OCI-LY3 (cell line): ENCODE data around the gene ELF1.

Source experiments
- H2AFZ ChIP-seq: fragments of 200-600, 300-600 bp; shearing (Covaris generic); 2 replicates; pipeline ENCODE4 v1.6.0; 2014; ENCODE audit warnings: antibody characterized with exemption, low read depth, low read length
- H3K27ac ChIP-seq: fragments of 200-600, 300-600 bp; sonication (generic); 2 replicates; pipeline ENCODE4 v1.5.1; 2014; ENCODE audit warnings: mild to moderate bottlenecking, low read length, moderate library complexity, mixed read lengths
- H3K27me3 ChIP-seq: fragments of 200-600, 300-600 bp; sonication (generic); 2 replicates; pipeline ENCODE4 v1.6.1; 2014; ENCODE audit warnings: low read depth, low read length, mixed read lengths
- H3K36me3 ChIP-seq: fragments of 200-600, 300-600 bp; sonication (generic); replicated peaks from 2 replicates; pipeline ENCODE3; 2014; ENCODE audit warnings: low read depth, low read length, mixed read lengths
- H3K4me1 ChIP-seq: fragments of 300-600, 200-600 bp; sonication (generic); 2 replicates; pipeline ENCODE4 v1.6.1; 2014; ENCODE audit warnings: low read length, mixed read lengths
- H3K4me2 ChIP-seq: fragments of 200-600, 300-600 bp; sonication (generic); 2 replicates; pipeline ENCODE4 v1.6.1; 2014; ENCODE audit warnings: low read length, mixed read lengths
- H3K4me3 ChIP-seq: fragments of 300-600, 200-600 bp; sonication (generic); 2 replicates; pipeline ENCODE4 v1.5.1; 2014; ENCODE audit warnings: antibody characterized with exemption, mild to moderate bottlenecking, low read length, moderate library complexity
- H3K79me2 ChIP-seq: fragments of 300-600, 200-600 bp; shearing (Covaris generic); 2 replicates; pipeline ENCODE4 v1.6.1; 2014; ENCODE audit warnings: mild to moderate bottlenecking, low read length, mixed read lengths
- H3K9ac ChIP-seq: fragments of 300-600, 200-600 bp; shearing (Covaris generic); 2 replicates; pipeline ENCODE4 v1.6.0; 2014; ENCODE audit warnings: mild to moderate bottlenecking, low read length, moderate library complexity
- H3K9me3 ChIP-seq: fragments of 200-600, 300-600 bp; shearing (Covaris generic); 2 replicates; pipeline ENCODE4 v1.6.1; 2014; ENCODE audit warnings: low read length, mixed read lengths; ENCODE audit not compliant: insufficient read depth
- H4K20me1 ChIP-seq: fragments of 200-600, 300-600 bp; sonication (generic); 2 replicates; pipeline ENCODE4 v1.6.1; 2016; ENCODE audit warnings: low read length, mixed read lengths; ENCODE audit not compliant: insufficient read depth
- EZH2phosphoT487 ChIP-seq: fragments of 200-600 bp; shearing (Covaris generic); IDR thresholded peaks from 2 replicates; pipeline ENCODE4 v1.6.1; 2018; ENCODE audit warnings: antibody characterized with exemption, mixed run types, low read depth
- TF ChIP-seq, protein P1 (sequence below): fragments of 200-600, 300-600 bp; sonication (generic); IDR thresholded peaks from 2 replicates; pipeline ENCODE4 v1.5.1; 2014; ENCODE audit warnings: antibody characterized with exemption, low read length, low read depth

ELF1 gene

GRCh38 chr13:41018602-41018948 is 541 bp downstream of the ELF1 start:
- Histone ChIP-seq H3K4me2 (peak overlapping the region; percentile 79), H3K27ac (peak overlapping the region; percentile 97), H3K27me3 (no peaks in the 10 kb centered on the region), H2AFZ (no peak overlapping the region), H3K9ac (peak overlapping the region; percentile 94), H3K79me2 (peaks cover 58% of the 10 kb centered on the region), H3K36me3 (peaks cover 19% of the 10 kb centered on the region), H3K9me3 (no peaks in the 10 kb centered on the region), H3K4me1 (peaks cover 33% of the 10 kb centered on the region), H4K20me1 (peaks cover 28% of the 10 kb centered on the region), H3K4me3 (peak overlapping the region; percentile 85)
- TF ChIP-seq EZH2phosphoT487: no peak
- TF ChIP-seq, protein P1, sequence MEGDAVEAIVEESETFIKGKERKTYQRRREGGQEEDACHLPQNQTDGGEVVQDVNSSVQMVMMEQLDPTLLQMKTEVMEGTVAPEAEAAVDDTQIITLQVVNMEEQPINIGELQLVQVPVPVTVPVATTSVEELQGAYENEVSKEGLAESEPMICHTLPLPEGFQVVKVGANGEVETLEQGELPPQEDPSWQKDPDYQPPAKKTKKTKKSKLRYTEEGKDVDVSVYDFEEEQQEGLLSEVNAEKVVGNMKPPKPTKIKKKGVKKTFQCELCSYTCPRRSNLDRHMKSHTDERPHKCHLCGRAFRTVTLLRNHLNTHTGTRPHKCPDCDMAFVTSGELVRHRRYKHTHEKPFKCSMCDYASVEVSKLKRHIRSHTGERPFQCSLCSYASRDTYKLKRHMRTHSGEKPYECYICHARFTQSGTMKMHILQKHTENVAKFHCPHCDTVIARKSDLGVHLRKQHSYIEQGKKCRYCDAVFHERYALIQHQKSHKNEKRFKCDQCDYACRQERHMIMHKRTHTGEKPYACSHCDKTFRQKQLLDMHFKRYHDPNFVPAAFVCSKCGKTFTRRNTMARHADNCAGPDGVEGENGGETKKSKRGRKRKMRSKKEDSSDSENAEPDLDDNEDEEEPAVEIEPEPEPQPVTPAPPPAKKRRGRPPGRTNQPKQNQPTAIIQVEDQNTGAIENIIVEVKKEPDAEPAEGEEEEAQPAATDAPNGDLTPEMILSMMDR: no peak

GRCh38 chr13:41017817-41018601 is 1.1 kb downstream of the ELF1 start:
- TF ChIP-seq EZH2phosphoT487: no peak
- TF ChIP-seq, protein P1: no peak
- Histone ChIP-seq H3K9me3 (no peaks in the 10 kb centered on the region), H3K4me1 (peaks cover 33% of the 10 kb centered on the region), H3K27me3 (no peaks in the 10 kb centered on the region), H3K79me2 (peaks cover 64% of the 10 kb centered on the region), H3K27ac (peak overlapping the region; percentile 97), H3K36me3 (peaks cover 23% of the 10 kb centered on the region), H3K4me2 (peak overlapping the region; percentile 79), H3K9ac (peak overlapping the region; percentile 94), H4K20me1 (peaks cover 33% of the 10 kb centered on the region), H3K4me3 (peak overlapping the region; percentile 85), H2AFZ (no peak overlapping the region)

GRCh38 chr13:41017159-41017558 is 2.0 kb downstream of the ELF1 start:
- no peaks in the 10 kb centered on the region for H3K9me3 ChIP-seq
- peak overlapping the region; percentile 85 for H3K4me3 ChIP-seq
- no peak overlapping the region for H2AFZ ChIP-seq
- peaks cover 28% of the 10 kb centered on the region for H3K36me3 ChIP-seq
- H3K27ac ChIP-seq: peak overlapping the region; percentile 97
- H4K20me1 ChIP-seq: peaks cover 35% of the 10 kb centered on the region
- peak overlapping the region; percentile 94 for H3K9ac ChIP-seq
- H3K27me3 ChIP-seq: no peaks in the 10 kb centered on the region
- TF ChIP-seq, protein P1: no peak
- TF ChIP-seq EZH2phosphoT487: no peak
- peaks cover 72% of the 10 kb centered on the region for H3K79me2 ChIP-seq
- peaks cover 33% of the 10 kb centered on the region for H3K4me1 ChIP-seq
- peak overlapping the region; percentile 79 for H3K4me2 ChIP-seq

DNA sequence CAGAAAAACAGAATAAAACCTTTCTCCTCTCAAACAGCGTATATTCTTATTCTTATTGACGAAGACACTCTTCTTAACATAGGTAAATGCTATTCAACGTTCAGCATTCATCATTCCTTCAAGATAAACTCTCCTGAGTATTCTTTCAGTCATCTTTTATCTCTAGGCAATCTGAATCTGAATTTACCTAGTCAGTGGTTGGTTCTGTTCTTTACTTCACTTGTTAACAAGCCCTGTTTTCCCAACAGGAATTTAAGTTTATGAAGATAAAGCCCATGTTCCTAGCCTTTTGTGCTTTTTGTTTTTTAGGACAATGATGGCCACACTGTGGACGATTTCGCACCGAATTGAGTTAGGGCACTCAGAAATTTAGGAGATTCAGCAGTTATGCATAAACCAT is 3.2 kb downstream of the ELF1 start:
- H3K27ac ChIP-seq: no peak overlapping the region
- no peaks in the 10 kb centered on the region for H3K27me3 ChIP-seq
- peaks cover 31% of the 10 kb centered on the region for H3K36me3 ChIP-seq
- H3K9ac ChIP-seq: no peak overlapping the region
- peak overlapping the region; percentile 6; the same call in 1 of the 2 replicates for H3K4me2 ChIP-seq
- no peak overlapping the region for H3K4me3 ChIP-seq
- peaks cover 85% of the 10 kb centered on the region for H3K79me2 ChIP-seq
- no peaks in the 10 kb centered on the region for H3K9me3 ChIP-seq
- TF ChIP-seq, protein P1: no peak
- TF ChIP-seq EZH2phosphoT487: no peak
- peaks cover 46% of the 10 kb centered on the region for H4K20me1 ChIP-seq
- H3K4me1 ChIP-seq: peaks cover 33% of the 10 kb centered on the region
- no peak overlapping the region for H2AFZ ChIP-seq
